ENCODE data around the gene CYTH3. TPM values are rescaled to one million over a fixed set of nuclear protein-coding genes. Genes with fewer than 3 reads are reported as not detected.

Gene CYTH3
- total and polyA plus RNA-seq, 7 donors = 6.1 to 15.0 (median 13.5) TPM

DNA sequence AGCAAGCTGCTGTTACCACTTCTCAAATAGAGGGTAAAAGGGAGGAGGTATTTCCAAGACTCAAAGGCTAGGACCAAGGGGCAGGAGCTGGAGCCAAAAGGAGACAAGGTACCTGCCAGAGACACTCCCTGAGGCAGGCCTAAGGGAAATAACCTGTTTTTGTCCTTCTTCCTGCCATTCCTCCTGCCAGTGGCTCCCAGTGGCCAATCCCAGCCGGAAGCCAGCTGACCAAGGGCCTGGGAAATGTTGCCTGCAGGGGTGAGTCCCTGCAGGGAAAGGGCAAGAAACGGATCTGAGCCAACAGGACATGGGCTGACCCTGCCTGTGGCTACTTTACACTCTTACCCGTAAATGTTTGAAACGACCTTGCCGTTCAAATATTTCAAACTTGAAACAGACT, 3.5 kb downstream of the CYTH3 start:
- intact Hi-C loops (cut with DNase I) = no loop called here
- H3K27me3 ChIP-seq (ENCODE audit: insufficient read depth in 3 of 3, low read length in 2 of 3) = no peaks in the 10 kb centered on the region
- ATAC-seq (no peak), DNase-seq (no peak)
- no peaks in the 10 kb centered on the region for H3K9me3 ChIP-seq
- TF ChIP-seq, protein P1, sequence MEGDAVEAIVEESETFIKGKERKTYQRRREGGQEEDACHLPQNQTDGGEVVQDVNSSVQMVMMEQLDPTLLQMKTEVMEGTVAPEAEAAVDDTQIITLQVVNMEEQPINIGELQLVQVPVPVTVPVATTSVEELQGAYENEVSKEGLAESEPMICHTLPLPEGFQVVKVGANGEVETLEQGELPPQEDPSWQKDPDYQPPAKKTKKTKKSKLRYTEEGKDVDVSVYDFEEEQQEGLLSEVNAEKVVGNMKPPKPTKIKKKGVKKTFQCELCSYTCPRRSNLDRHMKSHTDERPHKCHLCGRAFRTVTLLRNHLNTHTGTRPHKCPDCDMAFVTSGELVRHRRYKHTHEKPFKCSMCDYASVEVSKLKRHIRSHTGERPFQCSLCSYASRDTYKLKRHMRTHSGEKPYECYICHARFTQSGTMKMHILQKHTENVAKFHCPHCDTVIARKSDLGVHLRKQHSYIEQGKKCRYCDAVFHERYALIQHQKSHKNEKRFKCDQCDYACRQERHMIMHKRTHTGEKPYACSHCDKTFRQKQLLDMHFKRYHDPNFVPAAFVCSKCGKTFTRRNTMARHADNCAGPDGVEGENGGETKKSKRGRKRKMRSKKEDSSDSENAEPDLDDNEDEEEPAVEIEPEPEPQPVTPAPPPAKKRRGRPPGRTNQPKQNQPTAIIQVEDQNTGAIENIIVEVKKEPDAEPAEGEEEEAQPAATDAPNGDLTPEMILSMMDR (IDR thresholded peaks at IDR 0.05) = no peak
- 56 to 57% (median 56%) methylated on average over 5 of the region's 5 CpGs for WGBS, 3 donors
- peak overlapping the region; percentile 10 for H3K27ac ChIP-seq
- peaks cover 44% of the 10 kb centered on the region for H3K4me1 ChIP-seq
- no peaks in the 10 kb centered on the region for H3K36me3 ChIP-seq (ENCODE audit: insufficient read depth in 1 of 2, low read depth in 1 of 2)
- peak overlapping the region; percentile 10 for H3K4me3 ChIP-seq

DNA sequence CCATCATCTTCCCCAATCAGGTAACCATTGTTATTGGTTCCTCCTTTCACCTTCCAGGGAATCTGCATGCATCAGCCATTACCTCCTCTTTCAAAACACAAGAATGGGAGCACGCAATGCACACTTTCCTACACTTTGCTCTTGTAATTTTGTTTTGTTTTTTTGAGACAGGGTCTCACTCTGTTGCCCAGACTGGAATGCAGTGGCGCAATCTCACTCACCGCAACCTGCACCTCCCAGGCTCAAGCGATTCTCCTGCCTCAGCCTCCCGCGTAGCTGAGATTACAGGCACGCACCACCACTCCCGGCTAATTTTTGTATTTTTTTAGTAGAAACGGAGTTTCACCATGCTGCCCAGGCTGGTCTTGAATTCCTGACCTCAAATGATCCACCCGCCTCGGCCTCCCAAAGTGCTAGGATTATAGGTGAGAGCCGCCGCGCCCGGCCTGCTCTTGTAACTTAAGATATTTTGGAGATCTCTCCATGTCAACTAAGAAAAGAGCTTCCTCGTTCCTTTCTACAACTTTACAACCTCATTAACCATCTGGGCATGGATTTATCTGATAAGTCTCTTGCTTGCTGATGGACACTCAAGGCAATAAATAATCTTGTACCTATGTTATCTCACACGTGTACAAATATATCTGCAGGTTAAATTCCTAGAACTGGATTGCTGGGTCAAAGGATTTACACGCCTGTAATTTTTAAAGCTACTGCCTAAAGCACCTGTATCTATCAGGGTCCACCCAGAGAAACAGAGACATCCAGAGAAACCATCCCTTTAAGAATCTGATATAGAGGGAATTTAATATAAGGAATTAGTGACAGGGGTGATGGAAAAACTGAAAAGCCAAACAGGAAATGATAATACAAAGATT, 4.2 kb downstream of the CYTH3 start:
- Histone ChIP-seq H3K36me3 (ENCODE audit: insufficient read depth in 1 of 2, low read depth in 1 of 2) (no peaks in the 10 kb centered on the region), H3K27me3 (ENCODE audit: insufficient read depth in 3 of 3, low read length in 2 of 3) (no peaks in the 10 kb centered on the region), H3K27ac (peak overlapping the region; percentile 10), H3K9me3 (no peaks in the 10 kb centered on the region), H3K4me3 (no peak overlapping the region), H3K4me1 (peaks cover 44% of the 10 kb centered on the region)
- 84 to 92% (median 88%) methylated on average over 18 of the region's 18 CpGs for WGBS, 3 donors
- TF ChIP-seq, protein P1 (IDR thresholded peaks at IDR 0.05) = no peak
- intact Hi-C loops (cut with DNase I) = no loop called here
- DNase-seq (no peak), ATAC-seq (no peak)

DNA sequence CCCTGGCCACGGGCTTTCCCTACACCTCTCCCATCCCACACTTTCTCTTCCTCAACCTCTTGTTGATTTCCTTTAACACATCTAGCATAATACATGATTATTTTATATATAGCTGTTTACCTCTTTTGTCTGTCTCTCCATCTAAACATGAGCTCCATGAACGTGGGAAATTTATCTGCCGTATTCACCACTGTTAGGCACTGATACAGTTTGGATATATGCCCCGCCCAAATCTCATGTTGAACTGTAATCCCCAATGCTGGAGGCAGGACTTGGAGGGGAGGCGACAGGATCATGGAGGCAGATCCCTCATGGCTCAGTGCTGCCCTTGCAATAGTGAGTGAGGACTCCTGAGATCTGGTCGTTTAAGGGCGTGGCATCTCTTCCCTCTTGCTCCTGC, 5.7 kb downstream of the CYTH3 start:
- ATAC-seq (no peak), DNase-seq (no peak)
- H3K4me3 ChIP-seq = no peak overlapping the region
- H3K4me1 ChIP-seq = peaks cover 46% of the 10 kb centered on the region
- H3K9me3 ChIP-seq = no peaks in the 10 kb centered on the region
- TF ChIP-seq, protein P1 (IDR thresholded peaks at IDR 0.05) = no peak
- no peak overlapping the region for H3K27ac ChIP-seq
- no peaks in the 10 kb centered on the region for H3K27me3 ChIP-seq (ENCODE audit: insufficient read depth in 3 of 3, low read length in 2 of 3)
- intact Hi-C loops (cut with DNase I) = no loop called here
- WGBS, 3 donors = 74 to 86% (median 82%) methylated on average over 7 of the region's 7 CpGs
- no peaks in the 10 kb centered on the region for H3K36me3 ChIP-seq (ENCODE audit: insufficient read depth in 1 of 2, low read depth in 1 of 2)

DNA sequence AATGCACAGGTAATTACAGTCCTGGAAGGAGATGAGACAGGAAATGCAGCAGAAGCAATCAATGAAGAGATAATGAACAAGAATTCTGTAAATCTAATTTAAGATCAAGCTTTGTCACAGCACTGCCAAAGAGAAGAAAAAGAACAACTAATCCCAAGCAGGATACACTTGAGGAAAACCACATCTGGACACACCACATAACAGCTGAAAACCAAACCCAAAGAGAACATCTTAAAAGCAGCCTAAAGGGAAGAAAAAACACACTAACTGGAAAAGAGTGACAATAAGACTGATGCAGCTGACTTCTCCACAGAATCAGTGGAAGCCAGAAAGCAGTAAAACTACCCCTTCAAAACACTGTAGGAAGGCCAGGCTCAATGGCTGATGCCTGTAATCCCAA, 10.2 kb downstream of the CYTH3 start:
- intact Hi-C loops (cut with DNase I) = no loop called here
- TF ChIP-seq, protein P1 (IDR thresholded peaks at IDR 0.05) = no peak
- Histone ChIP-seq H3K36me3 (ENCODE audit: insufficient read depth in 1 of 2, low read depth in 1 of 2) (no peaks in the 10 kb centered on the region), H3K4me1 (peaks cover 49% of the 10 kb centered on the region), H3K4me3 (no peak overlapping the region), H3K27me3 (ENCODE audit: insufficient read depth in 3 of 3, low read length in 2 of 3) (no peaks in the 10 kb centered on the region), H3K27ac (peak overlapping the region; percentile 59), H3K9me3 (no peaks in the 10 kb centered on the region)
- ATAC-seq (no peak), DNase-seq (no peak)
